HG02938 (cell line): Measurements from ENCODE around the gene ABCA4.
A peak's percentile ranks its signal among the peaks of the same experiment; 100 is the strongest.

Experiments used
- ATAC-seq: cut with Tn5 transposase; IDR thresholded peaks from one replicate; pipeline ENCODE4 v1.9.1; 2021; ENCODE audit warnings: mild to moderate bottlenecking, moderate library complexity; ENCODE audit not compliant: unreplicated experiment

The ABCA4 gene

DNA sequence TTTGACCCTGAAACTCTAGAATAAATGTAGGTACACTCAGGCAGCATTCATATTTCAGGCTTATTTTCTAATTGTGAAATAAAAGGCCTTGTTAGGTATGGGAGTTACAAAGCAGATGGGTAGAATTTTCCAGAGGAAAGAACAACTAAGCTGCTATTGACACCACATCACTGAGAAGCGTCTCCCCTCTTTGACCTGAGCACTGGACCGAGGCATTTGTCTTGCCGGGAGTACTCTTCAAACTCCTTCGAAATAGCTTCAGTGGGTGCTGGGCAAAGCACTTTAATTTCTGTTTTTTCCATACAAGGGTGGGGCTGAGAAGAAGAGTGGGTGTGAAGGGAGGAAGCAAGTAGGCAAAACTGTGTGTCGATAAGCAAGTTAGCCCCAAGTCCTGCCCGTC lies 36.4 kb downstream of the ABCA4 start:
- ATAC-seq = no peak

DNA sequence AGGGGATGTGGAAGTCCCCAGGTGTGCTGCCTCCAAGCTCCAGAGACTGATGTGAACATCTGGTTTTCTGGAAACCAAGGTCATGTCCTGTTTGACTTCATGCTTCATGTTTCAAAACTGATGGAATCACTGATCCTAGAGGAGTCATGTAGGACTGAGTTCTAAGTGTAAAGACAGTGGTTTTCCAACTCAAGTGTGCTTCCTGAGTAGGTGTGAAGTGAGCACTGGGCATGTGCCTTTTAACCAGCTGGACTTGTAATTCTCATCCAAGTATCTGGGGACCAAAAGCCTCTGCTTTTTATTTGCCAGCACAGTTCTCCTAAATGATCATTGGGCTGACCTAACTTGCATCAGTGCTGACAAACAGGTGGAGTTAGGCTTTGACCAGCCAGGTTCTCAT lies 36.9 kb downstream of the ABCA4 start:
- ATAC-seq = no peak

DNA sequence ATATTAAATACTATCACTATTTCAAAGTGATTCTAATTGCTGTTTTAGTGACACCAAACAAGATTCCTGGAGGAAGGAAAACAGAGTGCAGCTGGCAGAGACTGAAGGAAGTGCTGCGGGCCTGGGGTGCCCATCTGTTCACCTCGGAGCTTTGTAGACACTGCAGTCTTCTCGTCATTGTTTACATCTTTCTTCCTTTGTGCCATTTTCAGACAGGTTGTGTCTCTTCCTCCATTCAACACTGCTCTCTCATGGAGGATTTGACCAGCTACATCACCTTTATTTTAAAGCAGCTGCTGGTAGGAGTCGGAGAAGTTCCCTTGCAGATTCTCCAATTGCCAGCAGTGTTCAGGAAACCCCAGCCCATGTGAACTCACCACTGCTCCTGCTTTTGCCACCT lies 37.3 kb downstream of the ABCA4 start:
- ATAC-seq = no peak

DNA sequence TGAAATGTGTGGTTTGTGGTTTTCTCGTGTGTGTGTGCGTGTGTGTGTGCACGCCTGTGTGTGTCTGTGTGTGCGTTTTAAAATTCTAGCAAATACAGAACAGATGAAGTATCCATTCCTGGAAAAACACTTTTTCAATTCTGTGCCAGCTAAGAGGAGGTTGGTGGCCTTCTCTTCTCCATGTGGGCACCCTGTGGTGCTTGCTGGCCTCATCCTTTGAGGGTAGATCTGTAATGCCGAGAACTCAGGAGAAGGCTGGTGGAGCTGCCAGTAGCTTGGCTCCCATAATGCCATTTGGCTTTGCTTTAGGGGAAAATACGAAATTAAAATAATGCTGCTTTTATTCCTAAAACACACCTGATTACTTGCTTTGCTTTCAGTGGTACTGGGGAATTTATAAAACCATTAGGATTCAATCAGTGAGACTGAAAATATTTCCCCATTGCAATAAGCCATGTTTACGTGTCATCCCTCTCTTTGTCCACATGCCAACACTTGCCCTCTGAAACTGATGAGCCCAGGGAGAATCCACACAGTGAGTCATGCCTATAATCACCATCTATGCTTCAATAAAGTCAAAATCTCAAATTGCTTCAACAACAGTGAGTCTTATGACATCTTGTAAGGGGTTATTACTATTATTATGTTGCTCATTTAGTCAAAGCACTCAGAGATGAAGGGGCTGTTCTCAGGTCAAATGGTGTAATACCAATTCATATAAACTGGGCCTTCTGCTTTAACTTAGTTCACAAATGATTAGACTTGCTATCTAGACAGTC lies 39.2 kb downstream of the ABCA4 start:
- ATAC-seq = no peak

DNA sequence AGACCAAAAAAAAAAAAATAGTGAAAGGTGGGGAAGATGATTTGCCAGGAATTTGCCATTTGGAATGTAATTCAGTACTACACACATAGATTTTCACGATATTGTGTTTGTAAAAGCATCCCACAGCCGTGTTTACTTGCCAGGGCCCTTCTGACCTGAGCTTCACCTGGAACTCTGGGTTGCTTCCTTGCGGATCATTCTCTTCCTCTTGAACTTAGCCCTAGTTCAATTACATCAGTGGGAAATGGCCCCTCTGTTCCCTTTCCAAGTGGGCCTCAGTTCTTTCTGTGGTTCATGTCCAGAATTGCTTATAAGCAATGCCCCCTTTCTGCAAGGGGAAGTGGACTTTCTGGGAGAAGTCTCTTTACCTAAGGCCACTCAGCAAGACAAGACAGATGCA lies 41.0 kb downstream of the ABCA4 start:
- no peak for ATAC-seq

DNA sequence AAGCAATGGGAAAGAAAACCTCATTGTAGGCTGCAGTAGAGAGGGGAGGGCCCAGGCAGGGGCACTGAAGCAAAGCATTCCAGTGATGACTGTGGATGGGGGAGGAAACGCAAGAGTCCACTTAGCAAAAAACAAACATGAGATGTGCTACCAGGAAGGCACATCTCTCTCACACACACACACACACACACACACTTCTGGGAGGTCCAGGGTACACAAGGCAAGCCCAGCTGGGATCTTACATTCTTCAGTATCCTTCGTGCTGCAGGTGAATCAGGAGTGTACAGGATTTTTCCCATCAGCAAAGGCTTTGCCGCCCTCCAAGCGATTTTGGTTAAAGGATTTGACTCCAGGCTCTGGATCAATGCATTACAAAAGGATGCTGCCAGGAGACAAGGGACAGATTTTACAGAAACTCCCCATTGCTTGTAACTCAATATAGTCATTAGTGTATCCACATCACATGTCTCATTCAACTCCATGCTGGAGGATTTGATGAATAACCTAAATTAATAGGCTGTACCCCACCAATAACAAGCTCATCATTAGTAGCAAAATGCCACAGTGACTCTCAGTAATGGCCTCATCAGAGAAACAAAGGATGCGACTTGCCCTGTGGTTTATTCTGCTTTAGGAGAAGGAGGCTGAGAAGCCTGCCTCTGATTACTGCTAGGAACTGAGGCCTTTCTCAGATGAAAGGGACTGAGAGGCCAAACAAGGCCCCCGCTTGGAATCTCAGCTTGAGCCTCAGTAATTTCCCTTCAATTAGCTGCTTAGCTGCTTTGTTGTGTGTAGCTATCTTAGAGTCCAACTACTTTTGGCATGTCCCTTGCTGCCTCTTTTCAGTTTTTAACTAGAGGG lies 41.6 kb downstream of the ABCA4 start:
- ATAC-seq = no peak

DNA sequence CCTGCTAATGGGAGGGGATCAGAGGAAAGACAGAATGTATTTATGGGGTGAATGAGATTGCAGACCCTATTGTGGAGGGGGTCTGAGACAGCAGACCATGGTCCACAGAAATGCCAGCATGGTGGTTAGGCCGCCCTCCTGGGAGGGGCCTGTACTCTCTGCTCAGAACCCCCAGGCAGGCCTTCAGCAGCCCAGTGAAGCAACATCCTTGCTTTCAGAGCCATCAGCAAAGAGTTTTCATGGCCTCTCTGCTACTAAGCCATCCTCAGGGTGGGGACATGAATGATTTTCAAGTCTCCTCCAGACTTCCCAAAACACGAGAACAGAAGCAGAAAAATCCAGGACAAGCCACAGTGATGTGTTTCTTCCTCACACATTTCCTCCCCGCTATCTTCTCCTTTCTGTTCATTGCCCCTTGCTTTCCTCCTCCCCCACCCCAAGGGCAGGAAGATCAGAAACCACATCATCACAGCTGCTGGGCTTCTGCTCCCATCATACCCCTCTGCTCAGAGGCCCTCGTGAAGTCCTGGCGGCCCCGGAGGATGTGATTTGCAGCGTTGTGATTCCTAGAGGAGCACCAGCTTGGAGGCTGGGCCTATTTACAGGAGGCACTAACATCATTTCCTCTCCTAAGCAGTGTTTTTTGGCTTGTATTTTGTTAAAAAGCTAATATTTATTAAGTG lies 48.0 kb downstream of the ABCA4 start:
- no peak for ATAC-seq

DNA sequence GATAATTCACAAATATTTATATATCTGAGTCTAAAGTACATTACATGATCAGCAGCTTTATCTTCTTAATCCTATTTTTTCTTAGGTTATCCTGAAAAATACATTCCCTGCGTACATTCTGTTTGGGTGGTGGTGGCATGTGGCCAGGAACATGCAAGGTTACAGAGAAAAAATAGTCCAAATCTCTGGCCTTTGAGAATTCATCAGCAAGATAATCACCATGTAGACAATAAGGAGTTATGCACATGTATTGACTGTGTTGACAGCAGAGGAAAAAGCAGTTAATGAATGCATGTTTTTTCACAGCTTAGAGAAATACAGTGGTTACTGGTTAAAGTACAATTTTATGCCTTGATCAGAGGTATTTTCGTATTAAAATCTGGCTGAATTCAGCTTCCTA lies 49.0 kb downstream of the ABCA4 start:
- no peak for ATAC-seq

DNA sequence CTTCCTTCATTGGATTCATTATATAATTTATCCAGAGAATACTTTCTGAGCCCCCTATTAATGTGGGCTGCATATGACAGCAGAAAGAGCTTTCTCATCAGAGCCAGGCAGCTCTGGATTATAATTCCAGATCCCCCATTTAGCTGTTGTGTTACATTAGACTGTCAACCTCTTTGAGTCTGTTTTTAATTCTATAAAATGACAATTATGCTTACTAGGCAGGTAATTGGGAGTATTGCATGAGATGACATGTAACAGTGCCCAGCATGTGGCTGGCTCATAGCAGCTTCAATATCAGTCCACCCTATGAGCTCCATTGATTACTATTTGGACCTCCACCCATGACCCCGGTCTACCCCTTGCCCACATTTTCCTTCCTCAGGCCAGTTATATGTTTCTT lies 49.6 kb downstream of the ABCA4 start:
- ATAC-seq = no peak

DNA sequence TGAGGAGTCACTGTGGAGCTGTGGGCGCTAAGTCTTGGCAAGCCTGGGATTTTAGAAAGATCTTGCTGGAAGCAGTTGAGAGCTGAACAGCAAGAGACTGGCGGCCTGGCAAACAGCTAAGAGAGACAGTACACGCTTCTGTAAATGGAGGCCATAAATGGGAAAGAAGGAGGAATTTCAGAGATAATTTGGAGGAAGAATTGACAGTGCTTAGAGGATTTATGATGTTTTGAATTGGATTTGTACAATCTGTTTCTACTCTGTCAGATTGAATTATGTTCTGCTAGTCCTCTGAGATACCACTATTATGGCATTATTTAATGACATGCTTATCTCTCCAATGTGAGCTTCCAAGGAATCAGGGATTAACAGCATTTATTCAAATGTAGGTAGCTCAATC lies 50.1 kb downstream of the ABCA4 start:
- no peak for ATAC-seq

DNA sequence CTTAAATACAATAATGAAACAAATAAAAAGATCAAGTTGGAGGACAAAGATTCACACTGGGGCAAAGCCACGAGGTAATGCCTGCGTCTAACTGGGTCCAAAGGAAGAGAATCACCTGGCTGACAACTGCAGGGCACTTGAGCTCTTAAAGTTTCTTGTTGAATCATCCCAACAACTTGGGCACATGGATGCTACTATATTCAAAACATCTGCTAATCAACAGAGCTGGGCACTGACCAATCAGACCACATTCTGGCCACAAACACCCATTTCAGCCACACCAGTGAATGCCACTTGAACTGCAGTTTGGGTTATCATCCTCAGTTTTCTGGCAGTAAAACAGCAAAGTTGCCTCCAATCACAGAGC lies 51.0 kb downstream of the ABCA4 start:
- ATAC-seq = no peak

DNA sequence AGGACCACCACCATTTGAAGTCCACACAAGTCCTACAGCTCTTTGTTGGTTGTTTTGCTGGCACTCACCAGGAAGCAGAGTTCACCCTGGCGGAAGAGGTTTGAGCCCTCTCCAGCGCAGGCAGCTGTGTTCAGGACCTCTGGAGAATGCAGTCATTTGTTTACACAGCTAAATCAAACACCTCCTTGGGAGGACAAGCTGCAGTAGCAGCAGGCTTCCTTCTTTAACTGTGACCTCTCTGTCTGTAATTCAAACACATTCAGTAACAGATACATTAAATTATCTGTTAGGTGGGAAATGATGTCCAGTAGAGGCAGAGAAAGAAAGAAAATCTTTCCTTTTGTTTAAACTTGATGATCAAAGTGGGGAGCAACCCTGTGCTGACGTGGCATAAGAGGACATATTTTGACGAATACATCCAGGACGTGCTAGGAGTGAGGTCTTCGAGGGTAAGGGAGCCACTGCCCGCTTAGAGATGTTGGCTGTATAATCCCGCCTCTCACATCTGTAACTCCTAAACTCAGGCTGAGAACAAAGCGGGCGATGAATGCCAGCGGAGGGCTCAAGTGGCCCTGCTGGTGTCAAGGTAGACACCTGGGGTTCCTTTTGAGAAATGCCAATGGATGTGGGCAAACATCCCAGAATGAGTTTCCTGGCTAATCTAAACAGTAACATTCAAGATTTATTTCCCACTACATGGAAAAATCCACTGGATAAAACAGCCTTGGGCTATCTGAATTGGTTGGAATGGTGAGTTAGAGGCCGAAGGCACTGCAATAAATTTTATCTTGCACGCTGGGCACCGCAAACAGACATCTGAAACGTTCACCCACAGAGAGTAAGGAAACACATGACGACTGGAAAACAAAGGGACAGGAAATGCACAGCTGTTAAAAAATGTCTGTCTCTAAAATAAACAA lies 51.7 kb downstream of the ABCA4 start:
- ATAC-seq = no peak

DNA sequence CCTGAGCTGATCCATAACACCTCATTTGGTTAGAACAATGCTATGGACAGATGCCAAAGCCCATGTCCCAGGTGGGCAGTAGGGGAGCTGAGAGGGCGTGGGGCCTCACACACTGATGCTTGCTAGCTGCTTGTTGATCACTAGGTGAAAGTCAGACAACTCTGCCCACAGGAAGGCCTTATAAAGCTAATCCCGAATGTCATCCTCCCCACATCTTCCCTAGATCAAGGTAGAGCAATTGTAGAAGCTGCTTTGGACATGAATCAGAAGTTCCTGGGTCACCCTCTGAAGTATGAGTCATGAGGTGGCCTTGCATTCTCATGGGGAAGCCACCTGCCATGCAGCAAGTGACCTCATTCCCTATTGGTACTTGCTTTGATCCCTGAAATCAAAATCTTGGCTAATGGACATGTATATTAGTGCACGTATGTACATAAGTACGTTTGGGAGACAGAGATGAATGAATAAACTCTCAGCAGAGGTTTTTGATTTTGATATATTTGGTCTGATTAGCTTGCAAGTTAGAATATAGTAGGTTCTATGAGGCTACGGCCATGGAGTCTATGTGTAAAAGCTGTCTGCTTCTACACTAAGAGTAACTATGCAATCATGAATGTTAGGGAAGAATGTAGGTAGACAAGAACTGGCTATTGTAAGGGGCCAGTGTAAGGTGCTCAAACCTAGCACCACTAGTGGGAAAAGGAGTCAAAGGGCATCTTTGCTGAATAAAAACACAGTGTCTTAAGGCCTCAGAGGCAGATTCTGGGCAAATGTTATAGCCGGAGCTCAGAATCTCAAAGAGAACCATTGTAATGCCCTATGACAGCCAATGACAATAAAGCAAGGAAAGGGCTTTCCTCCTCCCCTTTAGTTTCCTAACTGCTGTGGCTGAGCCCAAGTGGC lies 52.6 kb downstream of the ABCA4 start:
- ATAC-seq = no peak

DNA sequence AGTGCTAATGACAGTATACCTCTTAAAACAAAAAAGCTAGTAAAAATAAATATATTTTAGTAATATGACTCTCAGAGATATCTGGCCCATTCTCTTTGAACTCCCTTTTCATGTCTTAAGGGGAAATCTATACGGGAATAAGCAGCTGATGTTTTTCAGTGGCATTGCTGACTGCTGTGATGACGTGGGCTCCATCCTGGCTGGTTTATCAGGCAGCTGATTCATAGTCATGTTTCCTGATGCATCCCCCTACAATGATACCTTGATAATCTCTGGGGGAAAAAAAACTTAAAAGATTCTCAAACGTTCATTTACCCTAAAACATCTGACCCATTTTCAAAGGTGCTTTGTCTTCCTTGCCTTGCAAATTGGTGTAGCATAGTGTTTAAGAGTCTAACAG lies 53.8 kb downstream of the ABCA4 start:
- no peak for ATAC-seq

DNA sequence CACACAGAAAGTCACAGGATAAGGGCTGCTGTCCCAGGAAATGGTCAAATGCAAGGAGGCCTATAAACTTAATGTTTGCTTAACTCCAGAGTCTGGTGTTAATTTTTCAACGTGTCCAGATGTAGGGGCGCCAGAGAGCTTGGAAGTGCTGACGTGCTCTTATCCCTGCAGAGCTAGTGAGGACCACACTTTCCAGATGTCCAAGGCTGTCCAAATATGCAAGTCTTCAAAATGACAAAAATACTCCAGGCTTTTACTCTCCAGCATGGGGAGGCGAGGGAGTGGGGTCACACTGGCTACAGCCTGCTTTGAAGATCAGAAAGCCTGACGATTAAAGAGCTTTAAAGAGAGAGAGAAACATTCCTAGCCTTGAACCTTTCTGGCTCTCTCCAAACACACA lies 57.6 kb downstream of the ABCA4 start:
- no peak for ATAC-seq

DNA sequence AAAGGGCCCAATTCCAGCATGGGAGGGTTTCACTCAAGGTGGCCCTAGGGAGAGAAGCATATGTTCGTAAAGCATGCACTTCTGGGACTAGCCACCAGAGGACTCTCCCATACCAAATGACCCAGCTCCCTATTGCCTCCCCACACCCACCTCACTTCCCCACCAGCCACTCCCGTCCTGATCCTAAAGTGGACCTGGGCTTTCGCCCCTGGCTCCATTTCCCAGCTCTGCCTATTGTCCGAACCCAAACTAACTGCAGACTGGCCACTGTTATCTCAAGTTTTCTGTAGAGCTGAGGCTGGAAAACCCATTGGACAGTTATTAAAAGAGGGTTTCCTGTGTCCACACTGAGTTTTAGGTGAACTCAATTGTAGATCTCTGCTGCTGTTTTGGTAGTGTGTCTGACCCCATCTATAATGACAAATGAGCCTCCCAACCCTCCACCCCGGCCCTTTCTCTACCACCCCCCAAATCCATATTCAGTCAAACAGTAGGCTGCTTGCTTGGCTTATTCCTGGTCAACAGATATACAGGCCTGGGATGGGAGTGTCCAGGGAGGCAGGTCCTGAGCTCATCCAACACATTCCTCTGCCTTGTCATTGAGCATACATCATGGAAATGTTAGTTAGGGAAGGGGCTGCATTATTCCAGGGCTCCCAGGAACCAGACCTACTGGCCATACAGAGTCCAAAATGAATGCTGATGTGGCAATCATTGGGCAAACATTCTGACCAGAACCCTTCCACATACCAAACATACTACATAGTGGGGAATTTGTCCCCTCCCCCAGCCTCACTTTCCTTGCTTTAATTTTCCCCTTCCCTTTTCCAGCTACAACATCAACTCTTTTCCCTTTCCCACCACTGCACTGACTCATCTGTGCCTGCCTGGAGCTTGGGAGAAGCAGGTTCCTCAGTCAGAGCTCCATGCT lies 59.2 kb downstream of the ABCA4 start:
- peak; percentile 75 for ATAC-seq

DNA sequence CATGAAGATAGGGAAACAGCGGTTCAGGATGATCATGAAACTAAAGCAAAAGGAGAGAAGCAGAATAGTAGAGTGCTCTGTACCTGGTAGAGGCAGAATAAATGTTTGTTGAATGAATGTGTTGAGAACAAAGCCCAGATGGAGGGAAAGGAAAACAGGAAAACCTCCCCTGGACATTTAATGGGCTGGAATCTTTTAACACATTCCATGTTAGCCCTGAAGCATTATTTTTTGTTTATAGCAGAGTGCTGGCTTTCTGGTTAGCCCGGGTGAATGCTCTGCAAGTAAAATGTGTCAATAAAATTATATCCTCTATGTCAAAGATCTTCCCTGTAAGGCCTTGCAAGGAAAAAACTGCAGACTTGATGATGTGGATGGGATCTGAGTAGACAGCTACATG lies 60.2 kb downstream of the ABCA4 start:
- no peak for ATAC-seq

DNA sequence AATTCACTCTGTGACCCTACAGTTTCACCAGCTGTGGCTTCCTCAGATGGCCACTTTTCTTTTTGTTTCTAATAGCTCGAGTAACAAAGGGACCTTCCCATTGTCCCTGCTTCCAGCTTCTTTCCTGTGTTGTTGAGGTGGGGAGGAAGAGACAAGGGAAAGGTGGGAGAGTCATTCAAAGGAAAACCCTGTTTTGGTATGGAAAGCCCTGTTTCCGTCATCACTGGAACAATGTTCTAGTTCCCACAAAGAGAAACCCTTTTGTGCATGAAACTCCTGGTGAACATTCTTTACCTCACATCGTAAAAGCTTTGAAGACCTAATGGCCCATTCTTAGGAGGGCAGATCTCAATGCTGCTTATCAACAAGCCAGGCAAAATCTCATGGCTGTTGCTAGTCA lies 62.2 kb downstream of the ABCA4 start:
- no peak for ATAC-seq

DNA sequence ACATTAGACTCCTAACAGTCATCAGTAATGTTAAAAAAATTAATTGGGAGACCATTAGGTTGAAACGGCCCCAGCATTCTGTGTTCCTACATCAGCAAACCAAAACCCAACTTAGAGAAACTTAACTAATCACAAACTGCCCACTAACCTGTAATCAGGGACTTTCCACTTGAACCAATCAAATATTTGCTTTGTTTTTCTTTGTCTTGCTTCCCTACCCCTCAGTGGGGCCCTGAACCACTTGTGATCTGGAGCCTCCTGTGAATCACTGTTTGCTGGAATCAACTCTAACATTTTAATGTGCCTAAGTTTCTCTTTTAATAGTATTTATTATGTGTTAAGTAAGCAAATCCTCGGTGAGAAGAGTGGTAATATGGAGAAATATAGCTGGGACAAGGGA lies 64.0 kb downstream of the ABCA4 start:
- no peak for ATAC-seq
